DOHH2 (cell line): Measurements from ENCODE around the gene TUBB.
"Not testable (repeated sequence)": the region's sequence is repeated elsewhere in the genome, so short reads cannot be mapped to it uniquely, and the experiment has no call there.

Experiments
- H3F3A ChIP-seq: fragments of 200-600 bp; sonication (generic), shearing (Covaris generic); 2 replicates; pipeline ENCODE4 v1.6.0; 2016; ENCODE audit warnings: antibody characterized with exemption, mild to moderate bottlenecking; ENCODE audit not compliant: control insufficient read depth, insufficient read depth
- H3K27ac ChIP-seq: fragments of 200-600 bp; sonication (generic); 2 replicates; pipeline ENCODE4 v1.5.1; 2014; ENCODE audit warnings: low read depth, mild to moderate bottlenecking, low read length, moderate library complexity
- H3K27me3 ChIP-seq: fragments of 200-600 bp; sonication (generic); 2 replicates; pipeline ENCODE4 v1.6.1; 2014; ENCODE audit warnings: mild to moderate bottlenecking, low read length, mixed read lengths; ENCODE audit not compliant: control insufficient read depth
- H3K36me3 ChIP-seq: fragments of 200-600 bp; sonication (generic); 2 replicates; pipeline ENCODE4 v1.6.1; 2014; ENCODE audit warnings: mild to moderate bottlenecking, low read length, moderate library complexity, mixed read lengths; ENCODE audit not compliant: control insufficient read depth
- H3K4me1 ChIP-seq: fragments of 200-600 bp; sonication (generic); 2 replicates; pipeline ENCODE4 v1.6.1; 2014; ENCODE audit warnings: mild to moderate bottlenecking, low read length, mixed read lengths; ENCODE audit not compliant: control insufficient read depth
- H3K4me2 ChIP-seq: fragments of 200-600 bp; sonication (generic); 2 replicates; pipeline ENCODE4 v1.6.0; 2014; ENCODE audit warnings: mild to moderate bottlenecking, low read length, moderate library complexity
- H3K4me3 ChIP-seq: fragments of 200-600 bp; sonication (generic); 2 replicates; pipeline ENCODE4 v1.5.1; 2014; ENCODE audit warnings: mild to moderate bottlenecking, low read length, mixed read lengths
- H3K79me2 ChIP-seq: fragments of 200-600 bp; sonication (generic); 2 replicates; pipeline ENCODE4 v1.6.1; 2014; ENCODE audit warnings: mild to moderate bottlenecking, low read length, mixed read lengths; ENCODE audit not compliant: control insufficient read depth
- H3K9me2 ChIP-seq: fragments of 200-600 bp; sonication (generic); replicated peaks from 2 replicates; pipeline ENCODE4 v1.6.1; 2014; ENCODE audit warnings: mild to moderate bottlenecking, low read length, mixed read lengths; ENCODE audit not compliant: control insufficient read depth
- H3K9me3 ChIP-seq: fragments of 200-600 bp; sonication (generic); 2 replicates; pipeline ENCODE4 v1.6.1; 2014; ENCODE audit warnings: antibody characterized with exemption, low read length, mixed read lengths; ENCODE audit not compliant: control insufficient read depth, insufficient read depth
- H4K20me1 ChIP-seq: fragments of 200-600 bp; sonication (generic); 2 replicates; pipeline ENCODE4 v1.6.0; 2014; ENCODE audit warnings: low read depth, mild to moderate bottlenecking, antibody characterized with exemption, low read length, moderate library complexity; ENCODE audit not compliant: control insufficient read depth, insufficient read depth
- EZH2phosphoT487 ChIP-seq: fragments of 200-600 bp; sonication (generic); IDR thresholded peaks from 2 replicates; pipeline ENCODE4 v1.6.1; 2017; ENCODE audit warnings: borderline replicate concordance, mild to moderate bottlenecking, antibody characterized with exemption, low read length, moderate library complexity, mixed read lengths
- TF ChIP-seq, protein P1 (sequence below): fragments of 200-600 bp; sonication (generic); IDR thresholded peaks from one replicate; pipeline ENCODE4 v1.5.1; 2014; ENCODE audit warnings: antibody characterized with exemption, mild to moderate bottlenecking, low read depth, low read length; ENCODE audit not compliant: poor library complexity, severe bottlenecking

TUBB gene

DNA sequence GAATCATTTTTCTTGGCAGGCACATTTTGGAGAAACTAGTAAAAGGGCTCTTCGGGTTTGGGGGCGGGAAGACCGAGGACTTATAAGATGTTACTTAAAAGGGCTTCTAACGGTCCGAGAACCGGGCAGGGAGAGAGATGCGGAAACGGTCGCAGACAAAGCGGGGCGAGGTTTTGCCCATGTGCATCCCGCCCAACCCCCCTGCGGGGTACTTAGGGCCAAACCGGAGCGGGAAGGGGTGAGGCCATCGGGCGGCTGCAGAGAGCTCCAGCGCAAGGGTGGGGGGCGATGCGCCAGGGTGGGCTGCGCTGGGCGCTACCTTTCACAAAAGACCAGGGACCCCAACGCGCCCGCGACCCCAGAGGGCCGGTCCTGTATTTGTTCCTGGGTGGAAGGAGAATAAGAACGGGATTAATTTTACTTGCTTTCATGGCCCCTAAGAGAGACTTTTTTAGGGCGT lies 616 bp downstream of the TUBB start:
- Histone ChIP-seq H3K9me3 (no peaks in the 10 kb centered on the region), H3K79me2 (peaks cover 86% of the 10 kb centered on the region), H4K20me1 (peaks cover 16% of the 10 kb centered on the region), H3K9me2 (no peaks in the 10 kb centered on the region), H3K4me1 (peaks cover 57% of the 10 kb centered on the region), H3K4me3 (peak overlapping the region; percentile 88), H3K27ac (peak overlapping the region; percentile 100), H3K27me3 (no peaks in the 10 kb centered on the region), H3K36me3 (peaks cover 76% of the 10 kb centered on the region), H3K4me2 (peak overlapping the region; percentile 76), H3F3A (peaks cover 65% of the 10 kb centered on the region)
- TF ChIP-seq EZH2phosphoT487: no peak
- TF ChIP-seq, protein P1, sequence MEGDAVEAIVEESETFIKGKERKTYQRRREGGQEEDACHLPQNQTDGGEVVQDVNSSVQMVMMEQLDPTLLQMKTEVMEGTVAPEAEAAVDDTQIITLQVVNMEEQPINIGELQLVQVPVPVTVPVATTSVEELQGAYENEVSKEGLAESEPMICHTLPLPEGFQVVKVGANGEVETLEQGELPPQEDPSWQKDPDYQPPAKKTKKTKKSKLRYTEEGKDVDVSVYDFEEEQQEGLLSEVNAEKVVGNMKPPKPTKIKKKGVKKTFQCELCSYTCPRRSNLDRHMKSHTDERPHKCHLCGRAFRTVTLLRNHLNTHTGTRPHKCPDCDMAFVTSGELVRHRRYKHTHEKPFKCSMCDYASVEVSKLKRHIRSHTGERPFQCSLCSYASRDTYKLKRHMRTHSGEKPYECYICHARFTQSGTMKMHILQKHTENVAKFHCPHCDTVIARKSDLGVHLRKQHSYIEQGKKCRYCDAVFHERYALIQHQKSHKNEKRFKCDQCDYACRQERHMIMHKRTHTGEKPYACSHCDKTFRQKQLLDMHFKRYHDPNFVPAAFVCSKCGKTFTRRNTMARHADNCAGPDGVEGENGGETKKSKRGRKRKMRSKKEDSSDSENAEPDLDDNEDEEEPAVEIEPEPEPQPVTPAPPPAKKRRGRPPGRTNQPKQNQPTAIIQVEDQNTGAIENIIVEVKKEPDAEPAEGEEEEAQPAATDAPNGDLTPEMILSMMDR: no peak

- H3K36me3 ChIP-seq: peaks cover 75% of the 10 kb centered on the region
- H3K9me2 ChIP-seq: no peaks in the 10 kb centered on the region
- no peaks in the 10 kb centered on the region for H3K9me3 ChIP-seq
- H3K4me3 ChIP-seq: peak overlapping the region; percentile 88
- TF ChIP-seq, protein P1: peak; percentile 28
- TF ChIP-seq EZH2phosphoT487: no peak
- H3K4me2 ChIP-seq: peak overlapping the region; percentile 94
- peaks cover 70% of the 10 kb centered on the region for H3F3A ChIP-seq
- H4K20me1 ChIP-seq: peaks cover 16% of the 10 kb centered on the region
- peaks cover 82% of the 10 kb centered on the region for H3K79me2 ChIP-seq
- H3K27ac ChIP-seq: peak overlapping the region; percentile 100
- peaks cover 53% of the 10 kb centered on the region for H3K4me1 ChIP-seq
- H3K27me3 ChIP-seq: no peaks in the 10 kb centered on the region
Measured at GRCh38 chr6:30721198-30722024, 1.3 kb downstream of the TUBB start.

DNA sequence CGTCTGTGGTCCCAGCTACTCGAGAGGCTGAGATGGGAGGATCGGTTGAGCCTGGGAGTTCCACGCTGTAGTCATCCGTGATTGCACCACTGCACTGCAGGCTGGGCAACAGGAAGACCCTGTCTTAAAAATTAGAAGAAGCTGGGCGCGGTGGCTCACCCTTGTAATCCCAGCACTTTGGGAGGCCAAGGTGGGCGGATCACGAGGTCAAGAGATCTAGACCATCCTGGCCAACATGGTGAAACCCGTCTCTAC lies 1.8 kb downstream of the TUBB start:
- peaks cover 77% of the 10 kb centered on the region for H3K79me2 ChIP-seq
- H3K4me1 ChIP-seq: peaks cover 48% of the 10 kb centered on the region
- H3K9me2 ChIP-seq, H3K27me3 ChIP-seq, H3K9me3 ChIP-seq: not testable (repeated sequence)
- H3K36me3 ChIP-seq: peaks cover 75% of the 10 kb centered on the region
- H3K27ac ChIP-seq: peak overlapping the region; percentile 100
- H3K4me2 ChIP-seq: peak overlapping the region; percentile 94
- H4K20me1 ChIP-seq: peaks cover 16% of the 10 kb centered on the region
- H3K4me3 ChIP-seq: peak overlapping the region; percentile 88
- peaks cover 76% of the 10 kb centered on the region for H3F3A ChIP-seq

- Histone ChIP-seq H3K4me1 (peaks cover 48% of the 10 kb centered on the region), H3K27me3 (no peaks in the 10 kb centered on the region), H3K4me2 (peak overlapping the region; percentile 94), H3K79me2 (peaks cover 75% of the 10 kb centered on the region), H3K9me2 (no peaks in the 10 kb centered on the region), H3K9me3 (no peaks in the 10 kb centered on the region), H4K20me1 (peaks cover 16% of the 10 kb centered on the region), H3K36me3 (peaks cover 77% of the 10 kb centered on the region), H3K4me3 (peak overlapping the region; percentile 88), H3F3A (peaks cover 81% of the 10 kb centered on the region), H3K27ac (peak overlapping the region; percentile 100)
- TF ChIP-seq, protein P1: peak; percentile 95
- no peak for TF ChIP-seq EZH2phosphoT487
Measured at GRCh38 chr6:30722280-30723112, 2.3 kb downstream of the TUBB start.

DNA sequence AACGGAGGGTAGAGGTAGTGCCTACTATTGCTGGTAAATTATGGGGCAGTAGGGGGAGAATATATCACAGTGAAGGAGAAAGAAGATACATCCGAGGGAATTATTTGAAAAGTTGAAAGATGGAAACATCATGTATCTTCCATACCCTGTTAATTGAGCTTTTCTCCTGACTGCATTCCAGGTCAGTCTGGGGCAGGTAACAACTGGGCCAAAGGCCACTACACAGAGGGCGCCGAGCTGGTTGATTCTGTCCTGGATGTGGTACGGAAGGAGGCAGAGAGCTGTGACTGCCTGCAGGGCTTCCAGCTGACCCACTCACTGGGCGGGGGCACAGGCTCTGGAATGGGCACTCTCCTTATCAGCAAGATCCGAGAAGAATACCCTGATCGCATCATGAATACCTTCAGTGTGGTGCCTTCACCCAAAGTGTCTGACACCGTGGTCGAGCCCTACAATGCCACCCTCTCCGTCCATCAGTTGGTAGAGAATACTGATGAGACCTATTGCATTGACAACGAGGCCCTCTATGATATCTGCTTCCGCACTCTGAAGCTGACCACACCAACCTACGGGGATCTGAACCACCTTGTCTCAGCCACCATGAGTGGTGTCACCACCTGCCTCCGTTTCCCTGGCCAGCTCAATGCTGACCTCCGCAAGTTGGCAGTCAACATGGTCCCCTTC lies 3.1 kb downstream of the TUBB start:
- Histone ChIP-seq H3K36me3 (peaks cover 83% of the 10 kb centered on the region), H3K79me2 (peaks cover 67% of the 10 kb centered on the region), H4K20me1 (peaks cover 18% of the 10 kb centered on the region), H3K27ac (peak overlapping the region; percentile 100), H3K4me2 (peak overlapping the region; percentile 94), H3K4me1 (peaks cover 46% of the 10 kb centered on the region), H3K4me3 (peak overlapping the region; percentile 88), H3F3A (peaks cover 87% of the 10 kb centered on the region)
- H3K9me2 ChIP-seq, H3K27me3 ChIP-seq, H3K9me3 ChIP-seq: not testable (repeated sequence)
